ENCODE results near the gene MTHFSD. TPM values are rescaled to one million over a fixed set of nuclear protein-coding genes. Genes with fewer than 3 reads are reported as not detected.

Gene MTHFSD
- polyA plus RNA-seq, 1 of the 3 experiments (the other 2 are of a cell fraction), result 15.6 TPM

- POLR2A ChIA-PET, result no interaction called here
Measured at GRCh38 chr16:86516623-86517003, 38.4 kb downstream of the MTHFSD start.

GRCh38 chr16:86515777-86516622 is 39.0 kb downstream of the MTHFSD start:
- DNase-seq, result no peak
- H3K9me2 ChIP-seq, result no peaks in the 10 kb centered on the region
- POLR2A ChIA-PET, result no interaction called here
- peaks cover 80% of the 10 kb centered on the region for H3K27me3 ChIP-seq (ENCODE audit: insufficient read depth)
- no peak overlapping the region for H3K9ac ChIP-seq
- 0 out of 2 replicates have a peak, but pooled peaks cover 3% of the 10 kb centered on the region for H4K20me1 ChIP-seq (ENCODE audit: insufficient read depth)
- H3K9me3 ChIP-seq, result no peaks in the 10 kb centered on the region
- CTCF ChIA-PET, result interaction anchor here (2.4 to 10.0 kb wide), 6 partner anchors 12 to 695 kb away, joined by 17 to 178 read pairs (median 36); no protein-coding TSS in a partner anchor
- H3K79me2 ChIP-seq (ENCODE audit: insufficient read depth), result no peaks in the 10 kb centered on the region
- TF ChIP-seq ZBTB33 (IDR thresholded peaks at IDR 0.05; ENCODE audit: borderline replicate concordance, low read depth) (no peak), EP300 (IDR thresholded peaks at IDR 0.05; ENCODE audit: borderline replicate concordance in 1 of 2, low read depth in 1 of 2, low read length in 1 of 2) (no peak), USF1 (IDR thresholded peaks at IDR 0.05; ENCODE audit: borderline replicate concordance, low read depth) (no peak), JUND (IDR thresholded peaks at IDR 0.05) (no peak)
- H3K4me1 ChIP-seq (ENCODE audit: control insufficient read depth in 1 of 2, insufficient read depth in 2 of 2, low read depth in 1 of 2, low read length in 1 of 2), result no peaks in the 10 kb centered on the region
- H3K4me2 ChIP-seq, result peak overlapping the region; percentile 63; the same call in 1 of the 2 replicates
- H3K27ac ChIP-seq (ENCODE audit: low read depth in 2 of 2, low read length in 1 of 2), result no peak overlapping the region
- no peaks in the 10 kb centered on the region for H3K36me3 ChIP-seq (replicated peaks in 1 of 2; ENCODE audit: control insufficient read depth in 1 of 2, insufficient read depth in 2 of 2, low read length in 1 of 2)
- no peaks in the 10 kb centered on the region for H3F3A ChIP-seq (replicated peaks; ENCODE audit: insufficient read depth)
- no peak overlapping the region for H2AFZ ChIP-seq (ENCODE audit: low read depth)
- peak overlapping the region in 1 of 2 experiments; percentile 32; a peak in 1 of 4 replicates for H3K4me3 ChIP-seq (ENCODE audit: low read depth in 2 of 2, low read length in 1 of 2)
- WGBS (ENCODE audit: low lambda C conversion rate), result 6% methylated on average over 39 of the region's 64 CpGs

More at GRCh38 chr16:86516623-86517003, 38.4 kb downstream of the MTHFSD start:
- TF ChIP-seq RXRA (IDR thresholded peaks at IDR 0.05; ENCODE audit: borderline replicate concordance, low read depth) (no peak), JUND (IDR thresholded peaks at IDR 0.05) (no peak), MXI1 (IDR thresholded peaks at IDR 0.05; ENCODE audit: low read depth, low read length) (no peak), EZH2phosphoT487 (IDR thresholded peaks at IDR 0.05; ENCODE audit: borderline replicate concordance, low read depth) (no peak), USF1 (IDR thresholded peaks at IDR 0.05; ENCODE audit: borderline replicate concordance, low read depth) (no peak), MAX (IDR thresholded peaks at IDR 0.05; ENCODE audit: low read depth) (no peak), GABPA (IDR thresholded peaks at IDR 0.05; ENCODE audit: low read depth) (no peak), RCOR1 (IDR thresholded peaks at IDR 0.05; ENCODE audit: low read length) (no peak), FOXJ3 (CRISPR knock-in tag; IDR thresholded peaks at IDR 0.05) (no peak), TEAD4 (IDR thresholded peaks at IDR 0.05; ENCODE audit: borderline replicate concordance, insufficient read depth) (no peak), FOSL2 (IDR thresholded peaks at IDR 0.05; ENCODE audit: borderline replicate concordance, low read depth) (no peak)
- no peaks in the 10 kb centered on the region for H3K9me3 ChIP-seq
- no peak overlapping the region for H3K4me3 ChIP-seq (ENCODE audit: low read depth in 2 of 2, low read length in 1 of 2)
- H4K20me1 ChIP-seq (ENCODE audit: insufficient read depth), result 0 out of 2 replicates have a peak, but pooled peaks cover 3% of the 10 kb centered on the region
- no peak overlapping the region for H3K27ac ChIP-seq (ENCODE audit: low read depth in 2 of 2, low read length in 1 of 2)
- CTCF ChIA-PET, result interaction anchor here (1.0 to 10.0 kb wide), 16 partner anchors 9 to 695 kb away, joined by 3 to 178 read pairs (median 10); no protein-coding TSS in a partner anchor
- H3K27me3 ChIP-seq (ENCODE audit: insufficient read depth), result peaks cover 80% of the 10 kb centered on the region
- H3K4me2 ChIP-seq, result no peak overlapping the region
- no peak overlapping the region for H3K9ac ChIP-seq
- no peak overlapping the region for H2AFZ ChIP-seq (ENCODE audit: low read depth)
- H3K9me2 ChIP-seq, result no peaks in the 10 kb centered on the region
- H3K36me3 ChIP-seq (replicated peaks in 1 of 2; ENCODE audit: control insufficient read depth in 1 of 2, insufficient read depth in 2 of 2, low read length in 1 of 2), result no peaks in the 10 kb centered on the region
- no peaks in the 10 kb centered on the region for H3F3A ChIP-seq (replicated peaks; ENCODE audit: insufficient read depth)
- no peaks in the 10 kb centered on the region for H3K4me1 ChIP-seq (ENCODE audit: control insufficient read depth in 1 of 2, insufficient read depth in 2 of 2, low read depth in 1 of 2, low read length in 1 of 2)
- WGBS (ENCODE audit: low lambda C conversion rate), result 5% methylated on average over 17 of the region's 29 CpGs
- H3K79me2 ChIP-seq (ENCODE audit: insufficient read depth), result no peaks in the 10 kb centered on the region
- DNase-seq, result no peak
